SK-N-SH (cell line): ENCODE measurements around the gene PHKB. TPM values are rescaled to one million over a fixed set of nuclear protein-coding genes. Genes with fewer than 3 reads are reported as not detected.

Source experiments
- CTCF ChIA-PET: fragments of 300-600, 350-600 bp; formaldehyde crosslinking; extraction: SDS; loops from one replicate; lab custom pipeline; 2021; lab: Yijun Ruan, JAX
- POLR2A ChIA-PET: fragments of 350-600 bp; sonication (Branson Sonifier 250); formaldehyde crosslinking; extraction: SDS; loops from one replicate; lab custom pipeline; 2020; ENCODE audit warnings: antibody characterized with exemption, inconsistent platforms; lab: Yijun Ruan, JAX
- DNase-seq: peaks from one replicate; pipeline ENCODE4 v3.0.0; 2012
- H2AFZ ChIP-seq: fragments of 200-600 bp; sonication (generic); 2 replicates; pipeline ENCODE4 v1.8.1; 2016; ENCODE audit warnings: antibody characterized with exemption, mild to moderate bottlenecking, low read depth
- H3F3A ChIP-seq: fragments of 200-600 bp; sonication (generic); replicated peaks from 2 replicates; pipeline ENCODE3; 2016; ENCODE audit warnings: antibody characterized with exemption, mild to moderate bottlenecking; ENCODE audit not compliant: insufficient read depth
- H3K27ac ChIP-seq, 2 experiments: fragments of 200-500 bp in 1 of 2; fragments of 200-600 bp in 1 of 2; sonication (Bioruptor generic) in 1 of 2; sonication (generic), shearing (Covaris generic) in 1 of 2; 2 replicates each; pipeline versions ENCODE4 v1.5.1 to v1.6.1; 2014 to 2016; ENCODE audit warnings: low read depth in 2 of 2, inconsistent platforms in 1 of 2, low read length in 1 of 2, mild to moderate bottlenecking in 1 of 2, mixed read lengths in 1 of 2
- H3K27me3 ChIP-seq: fragments of 200-600 bp; sonication (generic), shearing (Covaris generic); 2 replicates; pipeline ENCODE4 v1.6.1; 2016; ENCODE audit warnings: mixed run types; ENCODE audit not compliant: insufficient read depth
- H3K36me3 ChIP-seq, 2 experiments: fragments of 200-500 bp in 1 of 2; fragments of 200-600 bp in 1 of 2; sonication (Bioruptor generic) in 1 of 2; sonication (generic) in 1 of 2; replicated peaks in 1 of 2; 2 replicates each; pipeline versions ENCODE3 to v1.5.1; 2014 to 2016; ENCODE audit warnings: low read length in 1 of 2, mild to moderate bottlenecking in 1 of 2; ENCODE audit not compliant: insufficient read depth in 2 of 2, control insufficient read depth in 1 of 2
- H3K4me1 ChIP-seq, 2 experiments: fragments of 200-500 bp in 1 of 2; fragments of 200-600 bp in 1 of 2; sonication (Bioruptor generic) in 1 of 2; sonication (generic), shearing (Covaris generic) in 1 of 2; 2 replicates each; pipeline versions ENCODE4 v1.5.1 to v1.6.1; 2014 to 2016; ENCODE audit warnings: low read depth in 1 of 2, low read length in 1 of 2, mixed run types in 1 of 2; ENCODE audit not compliant: insufficient read depth in 2 of 2, control insufficient read depth in 1 of 2
- H3K4me2 ChIP-seq: fragments of 200-600 bp; sonication (generic), shearing (Covaris generic); 2 replicates; pipeline ENCODE4 v1.6.1; 2017; ENCODE audit warnings: mixed run types
- H3K4me3 ChIP-seq, 2 experiments: fragments of 200-500 bp in 1 of 2; fragments of 200-600 bp in 1 of 2; sonication (Bioruptor generic) in 1 of 2; sonication (generic), shearing (Covaris generic) in 1 of 2; 2 replicates each; pipeline versions ENCODE4 v1.5.1 to v1.8.1; 2014 to 2016; ENCODE audit warnings: low read depth in 2 of 2, inconsistent platforms in 1 of 2, low read length in 1 of 2, mild to moderate bottlenecking in 1 of 2, mixed read lengths in 1 of 2, moderate library complexity in 1 of 2
- H3K79me2 ChIP-seq: fragments of 200-600 bp; sonication (generic); 2 replicates; pipeline ENCODE4 v1.8.1; 2017; ENCODE audit warnings: mild to moderate bottlenecking; ENCODE audit not compliant: insufficient read depth
- H3K9ac ChIP-seq: fragments of 200-600 bp; sonication (generic); 2 replicates; pipeline ENCODE4 v1.6.1; 2017; ENCODE audit warnings: mixed run types
- H3K9me2 ChIP-seq: fragments of 200-600 bp; sonication (generic); 2 replicates; pipeline ENCODE4 v1.6.1; 2017; ENCODE audit warnings: mixed run types
- H3K9me3 ChIP-seq: fragments of 200-600 bp; sonication (generic); 2 replicates; pipeline ENCODE4 v1.6.1; 2017; ENCODE audit warnings: mixed run types, mild to moderate bottlenecking, moderate library complexity
- H4K20me1 ChIP-seq: fragments of 200-600 bp; sonication (generic); 2 replicates; pipeline ENCODE4 v1.6.1; 2017; ENCODE audit warnings: mild to moderate bottlenecking, mixed run types; ENCODE audit not compliant: insufficient read depth
- ELF1 ChIP-seq: IDR thresholded peaks from 2 replicates; pipeline ENCODE4 v1.4.0; 2012
- EP300 ChIP-seq, 2 experiments: IDR thresholded peaks; 2 replicates each; pipeline versions ENCODE4 v1.4.0 to v1.6.1; 2012; ENCODE audit warnings: borderline replicate concordance in 1 of 2, low read depth in 1 of 2, low read length in 1 of 2
- FOXM1 ChIP-seq: IDR thresholded peaks from 2 replicates; pipeline ENCODE4 v1.4.0; 2012; ENCODE audit warnings: low read depth, mild to moderate bottlenecking
- JUND ChIP-seq: IDR thresholded peaks from 2 replicates; pipeline ENCODE4 v1.4.0; 2012
- MXI1 ChIP-seq: IDR thresholded peaks from 2 replicates; pipeline ENCODE4 v1.6.1; 2012; ENCODE audit warnings: mild to moderate bottlenecking, low read depth, low read length, improper control_type of control experiment
- POLR2AphosphoS5 ChIP-seq: IDR thresholded peaks from 2 replicates; pipeline ENCODE4 v1.6.1; 2012; ENCODE audit warnings: low read depth, low read length
- RCOR1 ChIP-seq: fragments of 150-350 bp; IDR thresholded peaks from 2 replicates; pipeline ENCODE4 v1.6.1; 2017; ENCODE audit warnings: antibody characterized with exemption, low read length
- SIN3A ChIP-seq: IDR thresholded peaks from 2 replicates; pipeline ENCODE4 v1.6.1; 2012; ENCODE audit warnings: low read depth, mild to moderate bottlenecking, low read length, moderate library complexity, borderline replicate concordance
- WGBS: methylation state at CpG from one replicate; pipeline ENCODE4 v1.1.6; 2017; ENCODE audit warnings: low lambda C conversion rate; 5-methylcytosine and 5-hydroxymethylcytosine counted together
- polyA plus RNA-seq, 3 experiments: library from polyadenylated mRNA; depleted of rRNA; stranded (reverse); fragments of >200 nt; gene quantifications; 2 replicates each; pipeline ENCODE4 v1.2.3, GENCODE V29; 2012
- TF ChIP-seq, protein P1 (sequence below): fragments of 200-600 bp; sonication (generic); IDR thresholded peaks from 2 replicates; pipeline ENCODE4 v1.6.1; 2017; ENCODE audit warnings: antibody characterized with exemption, mild to moderate bottlenecking, moderate library complexity
- TF ChIP-seq, protein P2 (sequence below): IDR thresholded peaks from 2 replicates; pipeline ENCODE4; 2012
- TF ChIP-seq, protein P3 (sequence below): fragments of 150-350 bp; IDR thresholded peaks from 2 replicates; pipeline ENCODE4 v1.6.1; 2017; ENCODE audit warnings: antibody characterized with exemption, low read length, low read depth, borderline replicate concordance
- TF ChIP-seq, protein P4 (sequence below): IDR thresholded peaks from 2 replicates; pipeline ENCODE4 v1.4.0; 2012; ENCODE audit warnings: low read depth, borderline replicate concordance
- TF ChIP-seq, protein P5 (sequence below): IDR thresholded peaks from 2 replicates; pipeline ENCODE4 v1.4.0; 2012; ENCODE audit warnings: low read depth
- TF ChIP-seq, protein P6 (sequence below): IDR thresholded peaks from 2 replicates; pipeline ENCODE4 v1.4.0; 2012; ENCODE audit warnings: low read depth, borderline replicate concordance

Gene PHKB
- polyA plus RNA-seq, 1 of the 3 experiments (the other 2 are of a cell fraction), result 20.8 TPM

DNA sequence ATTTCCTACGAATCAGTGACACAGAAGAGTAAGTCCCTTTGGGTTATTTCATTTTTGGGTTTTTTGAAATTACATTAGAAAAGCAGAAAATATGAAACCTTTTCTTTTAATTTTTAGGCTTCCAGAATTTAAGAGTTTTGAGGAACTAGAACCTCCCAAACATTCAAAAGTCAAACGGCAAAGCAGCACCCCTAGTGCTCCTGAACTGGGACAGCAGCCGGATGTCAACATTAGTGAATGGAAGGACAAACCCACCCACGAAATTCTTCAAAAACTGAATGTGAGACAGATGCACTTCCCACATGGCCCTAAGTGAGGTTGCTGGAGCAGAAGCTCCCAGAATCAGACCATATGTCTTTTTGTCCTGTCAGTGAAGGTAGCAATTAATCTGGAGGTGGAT lies 199.4 kb downstream of the PHKB start:
- 97% methylated on average over 4 of the region's 4 CpGs for WGBS
- Histone ChIP-seq H3K36me3 (peaks cover 22 to 30% of the 10 kb centered on the region in 2 experiments), H3K9ac (no peak overlapping the region), H3K4me2 (no peak overlapping the region), H3K9me3 (no peaks in the 10 kb centered on the region), H3F3A (peaks cover under 1% of the 10 kb centered on the region), H3K79me2 (no peaks in the 10 kb centered on the region)
- TF ChIP-seq POLR2AphosphoS5 (no peak), JUND (no peak), SIN3A (no peak), MXI1 (no peak), ELF1 (no peak), EP300 (IDR thresholded peaks at IDR 0.05; ENCODE audit: borderline replicate concordance in 1 of 2, low read depth in 1 of 2, low read length in 1 of 2) (no peak)
- TF ChIP-seq, protein P1, sequence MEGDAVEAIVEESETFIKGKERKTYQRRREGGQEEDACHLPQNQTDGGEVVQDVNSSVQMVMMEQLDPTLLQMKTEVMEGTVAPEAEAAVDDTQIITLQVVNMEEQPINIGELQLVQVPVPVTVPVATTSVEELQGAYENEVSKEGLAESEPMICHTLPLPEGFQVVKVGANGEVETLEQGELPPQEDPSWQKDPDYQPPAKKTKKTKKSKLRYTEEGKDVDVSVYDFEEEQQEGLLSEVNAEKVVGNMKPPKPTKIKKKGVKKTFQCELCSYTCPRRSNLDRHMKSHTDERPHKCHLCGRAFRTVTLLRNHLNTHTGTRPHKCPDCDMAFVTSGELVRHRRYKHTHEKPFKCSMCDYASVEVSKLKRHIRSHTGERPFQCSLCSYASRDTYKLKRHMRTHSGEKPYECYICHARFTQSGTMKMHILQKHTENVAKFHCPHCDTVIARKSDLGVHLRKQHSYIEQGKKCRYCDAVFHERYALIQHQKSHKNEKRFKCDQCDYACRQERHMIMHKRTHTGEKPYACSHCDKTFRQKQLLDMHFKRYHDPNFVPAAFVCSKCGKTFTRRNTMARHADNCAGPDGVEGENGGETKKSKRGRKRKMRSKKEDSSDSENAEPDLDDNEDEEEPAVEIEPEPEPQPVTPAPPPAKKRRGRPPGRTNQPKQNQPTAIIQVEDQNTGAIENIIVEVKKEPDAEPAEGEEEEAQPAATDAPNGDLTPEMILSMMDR, result no peak; the same call in 1 of the 2 replicates
- TF ChIP-seq, all 33 proteins: peak for 0
- Histone ChIP-seq H2AFZ (no peak overlapping the region), H3K9me2 (no peaks in the 10 kb centered on the region), H3K4me3 (no peak overlapping the region), H3K4me1 (no peaks in the 10 kb centered on the region), H3K27ac (no peak overlapping the region), H3K27me3 (no peaks in the 10 kb centered on the region), H4K20me1 (no peaks in the 10 kb centered on the region)
- POLR2A ChIA-PET, result no interaction called here
- no peak for DNase-seq
- CTCF ChIA-PET, result no interaction called here

DNA sequence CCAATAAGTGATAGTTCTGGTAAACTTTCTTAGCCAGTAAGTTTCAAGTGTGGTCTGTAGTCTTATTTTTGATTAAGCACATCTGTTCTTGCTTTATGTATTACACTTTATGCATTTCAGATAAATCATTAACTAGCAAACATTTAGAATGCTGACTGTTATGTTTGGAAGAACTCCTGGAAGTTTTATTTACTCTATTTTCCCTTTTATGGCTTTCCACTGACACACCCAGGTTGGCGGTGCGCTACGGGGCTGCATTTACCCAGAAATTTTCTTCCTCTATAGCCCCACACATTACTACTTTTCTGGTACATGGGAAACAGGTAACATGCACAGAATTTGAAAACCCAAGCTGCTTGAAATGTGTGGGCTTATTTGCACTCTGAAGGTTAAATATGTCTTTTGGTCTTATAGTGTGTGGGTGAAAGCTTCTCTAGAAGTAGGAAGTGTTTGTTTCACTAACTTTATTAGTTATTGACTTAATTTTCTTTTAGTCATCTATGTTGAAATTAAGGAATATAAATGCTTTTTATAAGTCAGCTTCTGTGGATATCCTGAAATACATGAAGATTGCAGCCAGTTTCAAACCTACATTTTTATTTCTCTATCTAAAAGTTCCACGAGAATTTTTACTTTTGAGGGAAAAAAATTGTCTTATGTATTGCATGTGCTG lies 203.7 kb downstream of the PHKB start:
- no peaks in the 10 kb centered on the region for H3F3A ChIP-seq
- no peaks in the 10 kb centered on the region for H3K9me3 ChIP-seq
- no peaks in the 10 kb centered on the region for H3K27me3 ChIP-seq
- POLR2A ChIA-PET, result no interaction called here
- no peaks in the 10 kb centered on the region for H4K20me1 ChIP-seq
- TF ChIP-seq POLR2AphosphoS5 (no peak), RCOR1 (no peak), FOXM1 (no peak), ELF1 (no peak), EP300 (IDR thresholded peaks at IDR 0.05; ENCODE audit: borderline replicate concordance in 1 of 2, low read depth in 1 of 2, low read length in 1 of 2) (no peak)
- TF ChIP-seq, protein P2, sequence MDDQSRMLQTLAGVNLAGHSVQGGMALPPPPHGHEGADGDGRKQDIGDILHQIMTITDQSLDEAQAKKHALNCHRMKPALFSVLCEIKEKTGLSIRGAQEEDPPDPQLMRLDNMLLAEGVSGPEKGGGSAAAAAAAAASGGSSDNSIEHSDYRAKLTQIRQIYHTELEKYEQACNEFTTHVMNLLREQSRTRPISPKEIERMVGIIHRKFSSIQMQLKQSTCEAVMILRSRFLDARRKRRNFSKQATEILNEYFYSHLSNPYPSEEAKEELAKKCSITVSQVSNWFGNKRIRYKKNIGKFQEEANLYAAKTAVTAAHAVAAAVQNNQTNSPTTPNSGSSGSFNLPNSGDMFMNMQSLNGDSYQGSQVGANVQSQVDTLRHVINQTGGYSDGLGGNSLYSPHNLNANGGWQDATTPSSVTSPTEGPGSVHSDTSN, result no peak
- TF ChIP-seq, protein P3, sequence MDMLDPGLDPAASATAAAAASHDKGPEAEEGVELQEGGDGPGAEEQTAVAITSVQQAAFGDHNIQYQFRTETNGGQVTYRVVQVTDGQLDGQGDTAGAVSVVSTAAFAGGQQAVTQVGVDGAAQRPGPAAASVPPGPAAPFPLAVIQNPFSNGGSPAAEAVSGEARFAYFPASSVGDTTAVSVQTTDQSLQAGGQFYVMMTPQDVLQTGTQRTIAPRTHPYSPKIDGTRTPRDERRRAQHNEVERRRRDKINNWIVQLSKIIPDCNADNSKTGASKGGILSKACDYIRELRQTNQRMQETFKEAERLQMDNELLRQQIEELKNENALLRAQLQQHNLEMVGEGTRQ, result no peak
- TF ChIP-seq, protein P4, sequence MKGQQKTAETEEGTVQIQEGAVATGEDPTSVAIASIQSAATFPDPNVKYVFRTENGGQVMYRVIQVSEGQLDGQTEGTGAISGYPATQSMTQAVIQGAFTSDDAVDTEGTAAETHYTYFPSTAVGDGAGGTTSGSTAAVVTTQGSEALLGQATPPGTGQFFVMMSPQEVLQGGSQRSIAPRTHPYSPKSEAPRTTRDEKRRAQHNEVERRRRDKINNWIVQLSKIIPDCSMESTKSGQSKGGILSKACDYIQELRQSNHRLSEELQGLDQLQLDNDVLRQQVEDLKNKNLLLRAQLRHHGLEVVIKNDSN, result no peak
- TF ChIP-seq, protein P1, result no peak
- TF ChIP-seq, protein P5, sequence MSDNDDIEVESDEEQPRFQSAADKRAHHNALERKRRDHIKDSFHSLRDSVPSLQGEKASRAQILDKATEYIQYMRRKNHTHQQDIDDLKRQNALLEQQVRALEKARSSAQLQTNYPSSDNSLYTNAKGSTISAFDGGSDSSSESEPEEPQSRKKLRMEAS, result no peak
- TF ChIP-seq, protein P6, sequence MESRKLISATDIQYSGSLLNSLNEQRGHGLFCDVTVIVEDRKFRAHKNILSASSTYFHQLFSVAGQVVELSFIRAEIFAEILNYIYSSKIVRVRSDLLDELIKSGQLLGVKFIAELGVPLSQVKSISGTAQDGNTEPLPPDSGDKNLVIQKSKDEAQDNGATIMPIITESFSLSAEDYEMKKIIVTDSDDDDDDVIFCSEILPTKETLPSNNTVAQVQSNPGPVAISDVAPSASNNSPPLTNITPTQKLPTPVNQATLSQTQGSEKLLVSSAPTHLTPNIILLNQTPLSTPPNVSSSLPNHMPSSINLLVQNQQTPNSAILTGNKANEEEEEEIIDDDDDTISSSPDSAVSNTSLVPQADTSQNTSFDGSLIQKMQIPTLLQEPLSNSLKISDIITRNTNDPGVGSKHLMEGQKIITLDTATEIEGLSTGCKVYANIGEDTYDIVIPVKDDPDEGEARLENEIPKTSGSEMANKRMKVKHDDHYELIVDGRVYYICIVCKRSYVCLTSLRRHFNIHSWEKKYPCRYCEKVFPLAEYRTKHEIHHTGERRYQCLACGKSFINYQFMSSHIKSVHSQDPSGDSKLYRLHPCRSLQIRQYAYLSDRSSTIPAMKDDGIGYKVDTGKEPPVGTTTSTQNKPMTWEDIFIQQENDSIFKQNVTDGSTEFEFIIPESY, result no peak
- TF ChIP-seq, all 33 proteins: peak for 0
- no peak overlapping the region for H3K9ac ChIP-seq
- H3K4me1 ChIP-seq, result no peaks in the 10 kb centered on the region
- H3K27ac ChIP-seq, result no peak overlapping the region
- H3K4me3 ChIP-seq, result no peak overlapping the region
- WGBS, result 85% methylated on average over 4 of the region's 4 CpGs
- no peak overlapping the region for H3K4me2 ChIP-seq
- H2AFZ ChIP-seq, result no peak overlapping the region
- DNase-seq, result no peak
- H3K9me2 ChIP-seq, result no peaks in the 10 kb centered on the region
- H3K36me3 ChIP-seq, result peaks cover 30 to 32% of the 10 kb centered on the region in 2 experiments
- CTCF ChIA-PET, result no interaction called here
- no peaks in the 10 kb centered on the region for H3K79me2 ChIP-seq
